Measurements from ENCODE around the gene ALOXE3.
"Not testable (repeated sequence)": the region's sequence is repeated elsewhere in the genome, so short reads cannot be mapped to it uniquely, and the experiment has no call there.

Gene ALOXE3

DNA sequence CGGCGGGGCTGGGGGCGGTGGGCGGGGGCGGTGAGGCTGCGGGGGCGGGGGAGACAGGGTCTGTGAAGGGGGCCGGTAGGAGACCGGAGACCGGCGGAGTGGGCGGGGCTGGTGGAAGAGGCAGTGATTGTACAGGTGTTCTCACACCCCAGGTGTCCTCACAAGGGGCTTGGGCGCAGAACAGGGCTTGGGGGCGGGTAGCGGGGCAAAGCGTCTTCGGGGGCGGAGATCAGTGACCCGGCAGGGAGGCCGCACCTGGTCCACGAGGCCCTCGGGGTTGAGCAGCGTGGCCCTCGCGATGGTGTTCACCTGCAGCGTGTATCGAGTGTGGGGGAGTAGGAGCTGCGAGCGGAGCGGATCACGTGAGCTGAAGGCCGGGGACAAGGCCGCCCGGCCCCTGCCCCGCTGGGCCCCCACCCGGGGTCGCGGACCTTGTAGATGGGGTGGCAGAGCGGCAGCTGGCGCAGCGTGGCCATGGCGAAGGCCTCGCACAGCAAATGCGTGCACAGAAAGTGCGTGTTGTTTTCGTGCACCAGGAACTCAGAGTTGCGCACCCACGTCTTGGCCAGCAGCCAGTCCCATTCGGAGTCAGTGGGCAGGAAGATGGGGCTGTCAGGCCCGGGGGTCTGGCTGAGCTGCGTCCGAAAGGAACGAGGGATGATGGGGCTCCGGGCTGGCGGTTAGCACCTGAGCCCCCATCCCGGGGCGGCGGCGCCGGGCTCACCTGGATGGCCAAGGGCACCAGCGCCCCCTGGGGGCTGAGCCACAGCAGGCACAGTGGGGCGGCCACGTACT lies 8.5 kb downstream of the ALOXE3 start:
- Histone ChIP-seq H2AFZ (ENCODE audit: low read length) (no peak overlapping the region), H3K9me3 (ENCODE audit: low read length) (no peaks in the 10 kb centered on the region), H3F3A (ENCODE audit: insufficient read depth, low read length) (no peaks in the 10 kb centered on the region), H4K20me1 (ENCODE audit: insufficient read depth, low read length) (no peaks in the 10 kb centered on the region), H3K4me3 (ENCODE audit: low read depth, low read length, poor library complexity, severe bottlenecking) (peak overlapping the region; percentile 57), H3K9ac (ENCODE audit: low read length) (peak overlapping the region; percentile 10; the same call in 1 of the 2 replicates), H3K9me2 (ENCODE audit: low read depth, low read length) (no peaks in the 10 kb centered on the region), H3K79me2 (ENCODE audit: insufficient read depth, low read length) (no peaks in the 10 kb centered on the region), H3K4me1 (ENCODE audit: insufficient read depth, low read length, severe bottlenecking) (peaks cover 6% of the 10 kb centered on the region), H3K4me2 (ENCODE audit: low read length) (peak overlapping the region; percentile 82), H3K27me3 (ENCODE audit: insufficient read depth, low read length) (no peaks in the 10 kb centered on the region; the same call in none of the 2 replicates), H3K36me3 (ENCODE audit: insufficient read depth, low read length) (no peaks in the 10 kb centered on the region), H3K27ac (ENCODE audit: low read depth, low read length, poor library complexity, severe bottlenecking) (no peak overlapping the region)
- TF ChIP-seq, protein P1, sequence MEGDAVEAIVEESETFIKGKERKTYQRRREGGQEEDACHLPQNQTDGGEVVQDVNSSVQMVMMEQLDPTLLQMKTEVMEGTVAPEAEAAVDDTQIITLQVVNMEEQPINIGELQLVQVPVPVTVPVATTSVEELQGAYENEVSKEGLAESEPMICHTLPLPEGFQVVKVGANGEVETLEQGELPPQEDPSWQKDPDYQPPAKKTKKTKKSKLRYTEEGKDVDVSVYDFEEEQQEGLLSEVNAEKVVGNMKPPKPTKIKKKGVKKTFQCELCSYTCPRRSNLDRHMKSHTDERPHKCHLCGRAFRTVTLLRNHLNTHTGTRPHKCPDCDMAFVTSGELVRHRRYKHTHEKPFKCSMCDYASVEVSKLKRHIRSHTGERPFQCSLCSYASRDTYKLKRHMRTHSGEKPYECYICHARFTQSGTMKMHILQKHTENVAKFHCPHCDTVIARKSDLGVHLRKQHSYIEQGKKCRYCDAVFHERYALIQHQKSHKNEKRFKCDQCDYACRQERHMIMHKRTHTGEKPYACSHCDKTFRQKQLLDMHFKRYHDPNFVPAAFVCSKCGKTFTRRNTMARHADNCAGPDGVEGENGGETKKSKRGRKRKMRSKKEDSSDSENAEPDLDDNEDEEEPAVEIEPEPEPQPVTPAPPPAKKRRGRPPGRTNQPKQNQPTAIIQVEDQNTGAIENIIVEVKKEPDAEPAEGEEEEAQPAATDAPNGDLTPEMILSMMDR (IDR thresholded peaks at IDR 0.05; ENCODE audit: low read length) = peak; percentile 92
- TF ChIP-seq EZH2 (IDR thresholded peaks at IDR 0.05; ENCODE audit: borderline replicate concordance, low read length) = no peak

DNA sequence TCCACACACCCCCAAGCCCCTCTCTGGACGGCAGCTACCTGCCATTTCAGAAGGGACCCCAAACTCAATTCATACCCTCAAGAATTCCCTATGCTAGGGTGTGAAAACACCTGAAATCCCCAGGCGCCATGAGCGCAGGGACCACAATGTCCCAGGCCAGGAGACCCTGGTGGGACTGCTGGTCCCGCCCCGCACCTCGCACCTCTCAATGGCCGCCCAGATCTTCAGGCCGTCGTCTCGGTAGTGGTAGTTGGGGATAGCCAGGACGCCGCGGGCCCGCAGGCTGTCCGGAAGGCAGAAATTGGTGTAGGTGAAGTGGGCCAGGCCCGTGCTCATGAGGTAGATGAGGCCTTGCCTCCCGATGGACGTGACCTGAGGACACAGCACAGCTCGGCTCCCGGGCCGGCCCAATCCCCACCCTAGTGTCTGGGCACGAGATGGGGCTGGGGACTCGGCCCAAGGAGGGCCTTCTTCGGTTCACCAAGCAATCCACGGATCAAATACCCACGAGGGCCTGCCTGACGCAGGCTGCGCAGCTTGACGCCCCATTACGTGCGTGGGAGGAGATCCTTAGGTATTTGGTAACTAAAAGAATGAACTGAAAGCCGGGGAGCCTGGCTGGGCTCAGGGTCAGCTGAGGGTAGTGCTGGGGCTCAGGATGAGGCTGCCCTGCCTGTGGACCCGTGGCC lies 9.2 kb downstream of the ALOXE3 start:
- Histone ChIP-seq H3K27me3 (ENCODE audit: insufficient read depth, low read length) (no peaks in the 10 kb centered on the region; the same call in none of the 2 replicates), H2AFZ (ENCODE audit: low read length) (no peak overlapping the region), H4K20me1 (ENCODE audit: insufficient read depth, low read length) (no peaks in the 10 kb centered on the region), H3K27ac (ENCODE audit: low read depth, low read length, poor library complexity, severe bottlenecking) (no peak overlapping the region), H3K9me3 (ENCODE audit: low read length) (no peaks in the 10 kb centered on the region), H3K4me1 (ENCODE audit: insufficient read depth, low read length, severe bottlenecking) (peaks cover 6% of the 10 kb centered on the region), H3K9me2 (ENCODE audit: low read depth, low read length) (no peaks in the 10 kb centered on the region), H3K4me3 (ENCODE audit: low read depth, low read length, poor library complexity, severe bottlenecking) (no peak overlapping the region), H3F3A (ENCODE audit: insufficient read depth, low read length) (no peaks in the 10 kb centered on the region), H3K4me2 (ENCODE audit: low read length) (no peak overlapping the region), H3K36me3 (ENCODE audit: insufficient read depth, low read length) (no peaks in the 10 kb centered on the region), H3K9ac (ENCODE audit: low read length) (no peak overlapping the region), H3K79me2 (ENCODE audit: insufficient read depth, low read length) (no peaks in the 10 kb centered on the region)
- TF ChIP-seq, protein P1 (IDR thresholded peaks at IDR 0.05; ENCODE audit: low read length) = no peak
- no peak for TF ChIP-seq EZH2 (IDR thresholded peaks at IDR 0.05; ENCODE audit: borderline replicate concordance, low read length)

DNA sequence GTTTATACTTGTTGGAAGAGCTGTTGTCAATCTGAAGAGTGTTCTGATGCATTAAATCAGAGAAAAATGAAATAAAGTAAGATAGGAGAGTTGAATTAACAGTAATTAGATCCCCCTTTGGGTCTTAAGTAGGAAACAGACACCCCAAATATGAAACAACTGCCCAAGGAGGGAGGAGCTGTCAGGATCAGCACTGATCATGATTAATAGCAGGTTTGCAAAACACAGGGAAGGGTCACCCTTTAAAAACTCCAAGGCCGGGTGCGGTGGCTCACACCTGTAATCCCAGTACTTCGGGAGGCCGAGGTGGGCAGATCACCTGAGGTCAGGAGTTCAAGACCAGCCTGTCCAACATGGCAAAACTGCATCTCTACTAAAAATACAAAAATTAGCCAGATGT lies 11.3 kb downstream of the ALOXE3 start:
- H3K9ac ChIP-seq (ENCODE audit: low read length); H3K79me2 ChIP-seq (ENCODE audit: insufficient read depth, low read length); H3K4me1 ChIP-seq (ENCODE audit: insufficient read depth, low read length, severe bottlenecking); H3K9me3 ChIP-seq (ENCODE audit: low read length); H3K4me3 ChIP-seq (ENCODE audit: low read depth, low read length, poor library complexity, severe bottlenecking); H3K27ac ChIP-seq (ENCODE audit: low read depth, low read length, poor library complexity, severe bottlenecking); H2AFZ ChIP-seq (ENCODE audit: low read length); H3K27me3 ChIP-seq (ENCODE audit: insufficient read depth, low read length); H3K4me2 ChIP-seq (ENCODE audit: low read length); H3F3A ChIP-seq (ENCODE audit: insufficient read depth, low read length); H4K20me1 ChIP-seq (ENCODE audit: insufficient read depth, low read length); H3K9me2 ChIP-seq (ENCODE audit: low read depth, low read length); H3K36me3 ChIP-seq (ENCODE audit: insufficient read depth, low read length): not testable (repeated sequence)
